Frontal cortex (tissue), 4 donors: ENCODE measurements around the gene ZNF678. TPM values are rescaled to one million over a fixed set of nuclear protein-coding genes. Genes with fewer than 3 reads are reported as not detected.
A peak's percentile ranks its signal among the peaks of the same experiment; 100 is the strongest.

Source experiments
- DNase-seq, 2 donors: peaks; one replicate each; pipeline ENCODE4 v3.0.0; 2012; ENCODE audit warnings: low spot score in 2 of 2
- FAIRE-seq: peaks from 2 replicates; lab custom pipeline; 2012; peaks lifted over from hg19 to GRCh38; lab: Jason Lieb, UNC
- total RNA-seq: library from RNA; depleted of rRNA; stranded (reverse); fragments of >200 nt; gene quantifications from one replicate; pipeline ENCODE4 v1.2.3, GENCODE V29; 2014
- donor health status: control.
- donor health status: control.
- donor health status: control.

The ZNF678 gene
- total RNA-seq = 48.1 TPM

DNA sequence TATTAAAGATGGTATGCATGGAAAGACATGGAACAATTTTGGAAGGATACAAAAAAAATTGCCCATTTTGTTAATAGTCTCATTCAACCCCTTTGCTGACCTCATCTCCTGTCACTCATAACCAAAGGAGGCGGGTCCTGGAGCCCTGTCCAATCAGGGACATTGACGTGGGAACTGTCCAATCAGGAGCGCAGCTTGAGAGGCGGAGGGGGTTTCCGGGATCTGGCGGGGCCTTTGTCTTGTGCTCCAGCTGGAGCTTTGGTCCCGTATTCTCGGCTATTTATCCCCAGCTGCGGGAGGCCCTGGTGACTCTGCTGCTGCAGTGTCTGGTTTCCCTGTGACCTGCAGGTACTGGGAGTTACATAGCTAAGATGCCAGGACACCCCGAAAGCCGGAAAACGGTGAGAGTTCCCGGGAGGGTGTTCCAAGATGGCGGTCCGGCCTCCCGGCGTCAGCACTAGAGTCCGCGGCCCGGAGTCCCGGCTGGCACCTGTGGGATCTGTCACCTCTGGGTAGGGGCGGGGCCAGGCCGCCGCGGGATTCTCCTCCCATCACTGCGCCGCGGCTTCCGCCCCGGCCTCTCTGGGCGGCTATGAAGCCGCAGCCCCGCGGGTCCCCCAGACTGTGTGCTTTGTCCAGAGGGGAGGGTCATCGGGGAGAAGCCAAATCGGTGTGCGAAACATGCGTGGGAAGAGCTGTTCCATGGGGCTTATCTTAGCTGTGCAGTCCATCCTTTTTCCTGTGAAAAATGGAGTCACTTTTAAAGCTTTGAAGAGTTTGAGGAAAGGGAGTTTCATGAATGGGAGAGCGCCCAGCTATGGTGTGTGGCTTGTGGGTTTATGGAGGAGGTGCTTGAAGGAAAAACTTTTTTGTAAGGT, at the start of gene ZNF678:
TSS of gene ZNF678 (plus strand) at position 233 of the 878 bp plus-strand sequence. CDS start 87,436 bp downstream, outside the sequence.
- FAIRE-seq = peak; percentile 80
- DNase-seq = peak; percentile 95 to 97

DNA sequence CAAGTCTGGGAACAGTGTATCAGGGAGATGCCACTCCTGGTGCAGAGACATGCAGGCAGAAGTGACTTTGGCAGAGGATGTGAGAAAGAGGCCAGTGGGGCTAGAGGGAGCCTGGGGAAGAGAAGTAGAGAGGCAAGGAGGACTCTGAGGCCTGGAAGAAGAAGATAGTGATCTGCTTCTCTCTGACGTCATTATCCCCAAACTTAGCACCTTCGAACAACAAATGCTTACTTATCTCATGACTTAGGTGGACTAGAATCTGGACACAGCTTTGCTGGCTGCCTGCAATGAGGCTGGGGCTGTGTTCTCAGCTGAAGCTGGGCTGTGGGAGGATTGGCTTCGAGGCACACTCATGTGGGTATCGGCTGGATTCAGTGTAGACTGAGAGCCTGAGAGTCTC, 44.5 kb upstream of the ZNF678 start:
- DNase-seq = no peak
- FAIRE-seq = no peak

DNA sequence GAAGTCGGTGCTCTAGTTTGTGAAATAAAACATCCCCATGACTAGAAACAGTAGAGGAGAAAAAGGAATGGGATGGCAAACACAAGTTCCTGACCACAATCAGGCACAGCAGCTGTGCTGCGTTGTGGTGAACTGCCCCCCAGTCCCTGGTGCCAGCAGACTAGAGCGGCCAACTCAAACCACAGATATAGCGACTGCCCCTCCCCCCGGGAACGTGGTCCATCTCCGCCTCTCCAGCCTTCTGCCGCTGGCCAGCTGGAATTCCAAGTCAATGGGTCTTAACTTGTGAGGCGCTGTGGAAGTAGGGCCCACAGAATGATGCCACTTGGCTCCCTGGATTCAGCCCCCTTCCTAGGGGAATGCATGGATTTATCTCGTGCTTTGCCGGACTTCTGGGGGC, 41.6 kb upstream of the ZNF678 start:
- FAIRE-seq (no peak), DNase-seq (no peak)

DNA sequence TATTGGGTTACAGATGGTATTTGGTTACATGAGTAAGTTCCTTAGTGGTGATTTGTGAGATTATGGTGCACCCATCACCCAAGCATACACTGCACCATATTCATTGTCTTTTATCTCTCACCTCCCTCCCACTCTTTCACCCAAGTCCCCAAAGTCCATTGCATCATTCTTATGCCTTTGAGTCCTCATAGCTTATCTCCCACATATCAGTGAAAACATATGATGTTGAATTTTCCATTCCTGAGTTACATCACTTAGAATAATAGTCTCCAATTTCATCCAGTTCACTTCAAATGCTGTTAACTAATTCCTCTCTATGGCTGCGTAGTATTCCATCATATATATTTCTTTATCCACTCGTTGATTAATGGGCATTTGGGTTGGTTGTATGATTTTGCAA, 36.8 kb upstream of the ZNF678 start:
- FAIRE-seq (no peak), DNase-seq (no peak)

DNA sequence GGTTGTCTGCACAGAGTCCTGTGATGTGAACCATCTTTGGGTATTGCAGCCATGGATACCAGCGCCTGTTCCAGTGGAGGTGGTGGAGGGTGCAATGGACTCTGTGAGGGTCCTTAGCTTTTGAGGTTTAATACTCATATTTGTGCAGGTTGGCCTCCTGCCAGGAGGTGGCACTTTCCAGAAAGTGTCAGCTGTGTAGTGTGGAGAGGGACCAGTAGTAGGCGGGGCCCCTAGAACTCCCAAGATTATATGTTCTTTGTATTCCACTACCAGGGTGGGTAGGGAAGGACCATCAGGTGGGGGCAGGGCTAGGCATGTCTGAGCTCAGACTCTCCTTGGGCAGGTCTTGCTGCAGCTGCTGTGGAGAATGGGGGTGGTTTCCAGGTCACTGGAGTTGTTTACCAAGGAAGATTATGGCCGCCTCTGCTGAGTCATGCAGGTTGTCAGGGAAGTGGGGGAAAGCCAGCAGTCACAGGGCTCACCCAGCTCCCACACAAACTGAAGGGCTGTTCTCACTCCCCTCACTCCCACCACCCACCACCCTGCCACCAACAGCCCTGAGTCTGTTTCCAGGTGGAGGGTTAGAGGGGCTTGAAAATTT, 31.2 kb upstream of the ZNF678 start:
- DNase-seq (no peak), FAIRE-seq (no peak)

DNA sequence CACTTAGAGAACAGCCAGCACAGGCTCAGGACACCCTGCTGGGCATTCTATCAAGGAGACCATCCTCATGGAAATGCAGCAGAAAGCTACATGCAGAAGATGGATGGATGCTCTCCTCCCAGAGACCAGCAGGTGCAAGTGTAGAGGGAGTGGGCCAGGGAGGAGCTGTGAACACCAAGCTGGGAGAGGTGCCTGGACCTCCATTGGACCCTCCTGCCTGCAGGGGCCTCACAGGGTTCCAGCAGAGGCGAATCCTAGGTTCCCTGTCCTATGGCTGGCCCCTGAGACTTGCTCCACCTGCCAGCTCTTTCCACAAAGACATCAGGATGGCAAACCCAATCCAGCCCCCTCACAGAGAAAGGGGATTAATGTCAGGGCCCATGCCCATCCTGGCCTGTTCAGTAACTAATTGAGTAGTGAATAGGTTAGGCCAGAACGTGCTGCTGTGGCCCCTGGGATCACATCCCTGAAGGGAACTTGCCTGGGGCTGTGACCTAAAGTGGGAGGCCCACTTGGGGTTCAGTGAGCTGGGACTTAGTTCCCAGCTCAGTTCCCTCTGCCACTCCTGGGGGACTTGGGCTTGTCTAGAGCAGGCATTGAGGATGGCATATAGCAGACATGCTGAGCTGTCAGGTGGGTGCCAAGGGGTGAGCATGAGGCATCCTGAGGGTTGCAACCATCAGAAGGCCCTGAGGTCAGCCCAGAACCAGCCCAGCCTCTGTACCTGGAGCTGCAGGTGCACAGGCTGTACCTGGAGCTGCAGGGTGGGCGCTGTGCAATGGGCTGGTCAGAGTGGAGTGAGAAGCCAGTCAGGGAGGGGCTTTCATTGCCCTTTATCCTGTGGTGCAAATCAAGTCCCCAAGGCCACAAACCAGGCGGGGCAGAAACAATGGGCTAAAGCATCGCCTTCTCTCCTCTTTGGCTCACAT, 22.9 kb upstream of the ZNF678 start:
- DNase-seq = no peak
- FAIRE-seq = no peak

DNA sequence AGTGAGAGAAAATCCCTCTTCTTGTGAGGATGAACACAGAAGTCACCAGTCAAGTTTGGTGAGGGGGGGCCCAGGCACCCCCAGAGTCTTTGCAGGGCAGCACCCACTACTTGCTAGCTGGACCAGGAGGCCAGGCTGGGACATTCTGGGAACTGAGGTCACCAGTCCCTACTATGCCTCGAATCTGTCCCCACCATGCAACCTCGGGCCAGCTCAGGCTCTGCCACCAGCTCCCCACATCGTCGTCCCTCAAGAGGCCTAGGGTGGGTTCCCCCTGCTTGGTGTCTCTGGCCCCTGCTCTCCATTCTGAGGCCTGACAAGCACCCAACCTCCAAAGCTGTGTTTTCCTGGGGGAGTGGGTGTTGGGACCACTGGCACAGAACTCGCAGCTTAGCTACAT, 22.2 kb upstream of the ZNF678 start:
- DNase-seq (no peak), FAIRE-seq (no peak)

DNA sequence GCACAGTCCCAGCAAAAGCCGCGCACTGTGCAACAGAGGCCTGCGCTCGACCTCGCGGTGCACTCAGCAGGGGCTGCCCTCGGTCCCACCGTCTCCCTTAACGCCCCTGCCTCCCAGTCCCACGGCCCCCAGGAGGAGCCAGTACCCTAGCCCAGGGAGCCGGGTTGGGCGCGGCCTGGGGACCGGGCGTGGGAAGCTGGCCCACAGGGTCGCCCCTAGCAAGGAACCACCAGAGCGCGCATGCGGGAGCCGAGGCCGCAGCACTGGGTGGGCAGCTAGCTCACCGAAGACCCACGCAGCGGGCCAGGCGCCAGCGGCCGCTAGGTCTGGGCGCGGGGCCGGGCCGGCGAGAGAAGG, 21.6 kb upstream of the ZNF678 start:
- DNase-seq (no peak), FAIRE-seq (no peak)

DNA sequence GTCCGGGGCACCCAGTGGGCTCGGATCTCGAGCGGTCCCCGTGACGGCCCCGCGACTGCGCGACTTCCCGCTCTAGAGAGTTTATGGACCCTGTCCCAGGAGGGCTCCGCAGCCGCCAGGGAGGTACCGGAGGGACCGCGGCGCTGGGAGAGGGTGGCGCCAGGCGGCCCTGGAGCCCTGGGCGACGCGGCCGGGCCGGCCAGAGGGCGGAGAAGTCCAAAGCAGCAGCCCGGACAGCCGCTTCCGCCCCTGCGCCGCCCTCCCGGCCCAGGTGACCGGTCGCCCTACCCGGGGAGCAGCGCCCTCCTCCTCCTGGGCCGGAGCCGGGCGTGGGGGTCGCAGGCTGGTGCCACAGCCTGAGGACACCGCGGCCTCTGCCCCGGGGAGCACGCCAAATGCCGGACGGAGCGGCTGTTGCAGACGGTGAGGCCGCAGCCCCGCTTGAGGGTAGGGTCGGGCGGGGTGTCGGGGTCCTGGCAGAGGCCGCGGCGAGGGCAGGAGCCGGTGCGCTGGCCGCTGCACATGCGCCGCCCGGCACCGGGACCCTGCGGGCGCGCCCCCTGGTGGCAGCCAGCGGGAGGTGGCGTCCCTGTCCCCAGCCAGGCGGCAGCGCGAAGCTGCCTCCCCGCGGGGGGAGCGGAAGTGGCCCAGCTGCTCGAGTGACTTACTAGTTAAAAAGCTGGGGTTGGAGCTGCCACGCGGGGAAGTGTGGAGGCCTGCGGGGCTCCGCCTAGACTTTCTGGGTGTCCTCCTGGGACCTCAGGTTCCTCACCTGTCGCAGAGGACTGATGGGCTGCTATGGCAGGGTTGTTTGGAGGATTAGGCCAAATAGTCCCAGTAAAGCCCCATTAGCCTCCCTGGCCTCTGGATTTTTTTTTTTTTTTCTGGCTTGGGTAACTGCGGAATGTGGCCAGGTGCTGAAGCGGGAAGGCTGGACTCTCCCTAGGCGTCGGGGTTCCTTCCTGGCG, 20.9 kb upstream of the ZNF678 start:
- FAIRE-seq = no peak
- DNase-seq = peak; percentile 82 to 90

DNA sequence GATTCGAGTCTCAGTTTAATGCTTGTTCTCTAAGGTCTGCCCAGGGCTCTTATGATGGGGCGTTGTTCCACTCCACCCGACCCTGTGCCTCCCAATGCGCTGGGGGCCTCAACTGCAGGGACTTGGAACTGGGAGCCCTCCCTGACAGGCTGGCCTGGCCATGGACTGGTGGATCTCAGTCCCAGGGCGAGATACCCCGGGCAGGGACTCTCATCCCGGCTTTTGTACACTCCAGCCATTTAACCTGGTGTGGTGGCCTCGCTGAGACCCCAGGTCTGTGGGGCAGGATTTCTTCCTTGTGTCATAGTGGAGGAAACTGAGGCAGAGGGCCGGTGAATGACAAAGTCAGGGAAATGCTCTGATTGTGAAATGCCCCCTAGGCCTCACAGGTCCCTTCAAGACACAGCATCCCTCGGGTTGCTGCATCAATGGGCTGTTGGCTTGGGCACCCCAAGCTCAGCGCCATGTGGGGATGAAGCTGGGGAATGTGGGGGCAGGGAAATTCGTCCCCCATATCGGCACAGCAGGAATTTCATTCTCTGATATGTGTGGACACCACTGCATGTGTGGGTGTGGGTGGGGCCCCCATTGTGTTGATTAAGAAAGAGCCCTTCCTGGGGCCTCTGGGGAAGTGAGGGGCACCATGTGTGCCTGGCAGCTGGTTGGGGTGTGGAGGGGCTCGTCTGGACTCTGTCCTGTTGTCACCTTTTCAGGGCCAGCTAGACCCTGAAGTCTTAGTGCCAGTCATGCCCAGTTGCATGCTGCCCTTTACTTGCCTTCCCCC, 19.9 kb upstream of the ZNF678 start:
- no peak for FAIRE-seq

DNA sequence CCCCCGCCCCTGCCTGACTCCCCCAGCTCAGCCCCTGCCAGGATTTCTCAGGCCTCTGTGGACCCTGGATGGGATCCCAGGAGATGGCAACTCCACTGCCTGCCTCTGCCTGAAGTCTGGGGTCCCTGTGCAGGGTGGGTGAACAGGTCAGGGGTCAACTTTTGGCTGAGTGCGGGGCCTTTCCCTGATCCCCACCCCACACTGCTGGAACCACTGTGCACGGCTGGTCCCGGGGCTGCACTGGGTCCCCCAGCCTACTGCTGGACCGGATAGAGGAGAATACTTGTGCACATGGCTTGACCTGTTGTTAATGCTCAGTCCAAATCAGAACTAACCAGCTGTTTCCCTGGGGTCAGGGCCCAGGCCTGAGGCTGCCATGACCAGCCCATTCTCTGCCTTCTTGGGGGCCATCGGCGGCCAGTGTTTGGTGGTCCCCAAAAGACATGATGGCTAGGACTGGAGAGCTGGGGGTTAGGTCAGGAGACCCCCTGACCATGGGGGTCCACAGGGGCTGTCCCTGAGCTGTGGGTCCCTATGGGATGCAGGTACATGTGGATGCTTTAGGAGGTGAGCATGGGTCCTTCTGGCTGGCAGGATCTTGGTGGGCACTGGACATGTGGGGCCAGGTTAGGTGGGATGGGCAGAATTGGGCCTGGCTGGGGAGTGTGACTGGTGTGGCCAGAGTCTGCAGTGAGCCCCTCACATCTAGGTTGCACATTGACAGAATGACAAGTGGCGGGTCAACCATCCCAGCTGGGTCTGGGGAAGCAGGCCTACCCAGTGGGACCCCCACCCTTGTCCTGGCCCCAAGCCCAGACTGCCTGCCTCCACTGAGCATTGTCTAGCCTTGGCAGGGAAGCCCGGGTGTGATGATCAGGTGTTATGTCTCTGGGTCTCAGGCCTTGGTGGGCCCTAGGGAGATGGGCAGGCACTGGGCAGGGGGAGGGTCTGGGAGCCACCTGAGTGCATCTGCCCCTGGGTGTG, 19.0 kb upstream of the ZNF678 start:
- FAIRE-seq (no peak), DNase-seq (no peak)

More for the DNA sequence above, 19.9 kb upstream of the ZNF678 start:
- DNase-seq = no peak

DNA sequence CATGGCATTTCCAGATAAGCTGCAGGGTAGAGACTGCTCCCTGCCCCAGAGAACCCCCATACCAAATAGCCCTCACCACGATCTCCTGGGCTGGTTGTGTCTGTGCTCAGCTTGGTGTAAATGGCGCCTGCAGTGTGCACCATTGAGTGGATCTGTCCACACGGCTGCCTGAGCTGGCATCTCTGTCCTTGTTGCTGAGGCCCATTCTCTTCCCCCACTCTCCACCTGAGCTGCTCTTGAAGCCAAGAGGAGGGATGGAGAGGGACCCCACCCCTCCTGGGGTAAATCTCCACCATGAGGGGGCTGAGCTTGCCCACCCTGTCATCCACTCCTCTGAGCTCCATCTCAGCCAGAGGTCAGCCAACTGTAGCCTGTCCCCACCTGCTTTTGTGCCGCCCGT, 18.0 kb upstream of the ZNF678 start:
- FAIRE-seq (no peak), DNase-seq (no peak)

DNA sequence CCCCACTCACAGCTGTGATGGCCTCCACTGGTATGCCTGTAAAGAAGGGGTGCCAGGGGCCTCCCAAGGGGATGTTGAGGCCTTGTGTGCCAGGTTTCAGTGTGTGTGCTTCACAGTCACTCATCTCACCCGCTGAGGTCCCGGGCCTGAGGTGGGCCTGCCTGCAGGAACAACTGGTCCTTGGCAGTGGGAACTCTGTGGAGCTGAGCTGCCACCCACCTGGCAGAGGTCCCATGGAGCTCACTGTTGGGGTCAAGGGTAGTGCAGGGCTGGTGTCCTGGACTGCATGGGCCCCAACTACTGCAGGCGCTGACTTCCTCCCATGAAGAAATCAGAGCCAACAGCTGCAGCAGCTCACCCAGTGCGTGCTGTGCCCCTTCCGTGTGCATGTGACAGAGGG, 17.3 kb upstream of the ZNF678 start:
- FAIRE-seq = no peak
- no peak for DNase-seq

DNA sequence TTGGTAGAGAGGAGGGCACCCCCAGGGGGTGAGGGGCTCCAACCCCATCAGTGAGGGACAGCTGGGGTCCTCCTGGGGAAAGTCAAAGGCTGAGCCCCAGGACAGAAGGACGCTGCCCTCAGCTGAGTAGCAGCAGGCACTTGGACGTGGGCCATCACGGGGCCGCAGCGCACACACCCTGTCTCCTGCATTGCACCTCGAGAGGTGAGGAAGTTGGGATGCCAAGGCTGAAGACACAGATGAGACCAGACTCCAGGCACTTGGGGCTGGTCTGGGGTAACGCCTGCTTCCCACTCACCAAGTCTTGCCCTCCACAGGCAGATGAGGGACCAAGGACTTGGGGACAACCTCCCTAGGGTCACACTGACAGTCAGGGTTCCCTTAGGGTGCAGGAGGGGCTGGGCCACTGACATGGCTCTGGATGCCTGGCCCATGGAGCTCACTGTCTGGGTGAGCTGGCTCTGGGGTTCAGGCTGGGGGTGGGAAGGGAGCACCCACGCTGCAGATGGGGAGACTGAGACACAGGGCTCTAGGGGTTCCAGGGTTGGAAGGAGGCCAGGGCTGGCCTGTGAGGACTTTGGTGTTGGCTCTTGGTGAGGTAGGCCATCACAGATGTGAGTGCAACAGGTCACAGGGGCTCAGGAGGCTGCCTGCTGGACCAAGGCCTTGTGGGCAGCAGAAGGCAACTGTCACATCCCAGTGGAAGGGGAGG, 16.6 kb upstream of the ZNF678 start:
- no peak for DNase-seq
- FAIRE-seq = no peak

DNA sequence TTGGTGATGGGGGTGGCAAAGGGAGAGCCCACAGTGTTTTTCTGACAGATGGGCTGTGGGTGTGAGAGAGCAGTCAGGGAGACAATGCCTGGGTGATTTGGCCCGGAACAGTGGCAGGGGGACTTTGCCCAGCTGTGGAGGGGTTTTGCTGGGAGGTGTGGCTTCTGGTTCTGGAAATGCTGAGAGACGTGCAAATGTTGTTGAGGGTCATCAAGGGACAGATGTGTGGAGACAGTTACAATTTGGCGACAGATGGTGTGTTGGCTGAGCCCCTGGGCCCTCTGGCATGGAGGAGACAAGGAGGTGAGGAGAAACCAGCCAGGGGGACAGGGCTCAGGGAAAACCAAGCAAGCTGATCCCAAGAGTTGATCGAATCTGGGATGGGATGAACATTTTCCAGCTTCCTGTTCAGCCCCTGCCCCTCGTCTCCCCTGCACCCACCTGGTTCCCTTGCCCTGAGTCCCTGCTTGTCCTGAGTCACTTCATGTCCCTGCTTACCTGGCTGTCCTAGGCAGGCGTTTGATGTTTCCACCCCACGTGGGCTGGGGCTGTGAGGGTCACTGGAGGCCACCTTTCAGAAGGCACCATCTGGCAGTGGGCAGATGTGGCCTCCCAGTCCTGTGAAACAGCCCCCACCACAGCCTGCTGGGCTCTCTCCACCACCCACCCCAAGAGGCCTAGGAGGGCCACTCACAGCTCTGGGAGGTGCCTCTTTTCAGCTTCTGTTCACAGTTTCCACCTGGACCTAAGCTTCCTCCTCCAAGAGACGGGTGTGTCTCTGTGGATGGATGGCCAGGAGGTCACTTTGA, 15.8 kb upstream of the ZNF678 start:
- no peak for DNase-seq
- no peak for FAIRE-seq

DNA sequence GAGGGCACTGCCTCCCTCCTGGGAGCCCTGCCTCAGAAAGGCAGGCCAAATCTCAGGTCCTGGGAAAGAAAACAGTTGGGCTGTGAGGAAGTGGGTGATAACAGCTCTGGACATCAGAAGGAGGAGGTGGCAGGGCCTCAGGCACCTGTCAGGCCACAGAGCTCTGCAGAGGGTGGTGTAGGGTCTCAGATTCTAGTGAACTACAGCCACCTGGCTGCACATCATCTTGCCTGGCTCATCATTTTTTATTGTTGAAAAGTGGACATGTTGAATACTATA, 15.3 kb upstream of the ZNF678 start:
- FAIRE-seq = no peak
- no peak for DNase-seq
